NCI-H2107 treated with DMSO at 0.1 percent for 48 hours (cell line): Measurements from ENCODE around the gene FKBP2.
"Not testable (repeated sequence)": the region's sequence is repeated elsewhere in the genome, so short reads cannot be mapped to it uniquely, and the experiment has no call there.

Experiments
- DNase-seq: peaks from one replicate; lab custom pipeline; 2025; ENCODE audit not compliant: unreplicated experiment; lab: John Stamatoyannopoulos, UW

The FKBP2 gene

DNA sequence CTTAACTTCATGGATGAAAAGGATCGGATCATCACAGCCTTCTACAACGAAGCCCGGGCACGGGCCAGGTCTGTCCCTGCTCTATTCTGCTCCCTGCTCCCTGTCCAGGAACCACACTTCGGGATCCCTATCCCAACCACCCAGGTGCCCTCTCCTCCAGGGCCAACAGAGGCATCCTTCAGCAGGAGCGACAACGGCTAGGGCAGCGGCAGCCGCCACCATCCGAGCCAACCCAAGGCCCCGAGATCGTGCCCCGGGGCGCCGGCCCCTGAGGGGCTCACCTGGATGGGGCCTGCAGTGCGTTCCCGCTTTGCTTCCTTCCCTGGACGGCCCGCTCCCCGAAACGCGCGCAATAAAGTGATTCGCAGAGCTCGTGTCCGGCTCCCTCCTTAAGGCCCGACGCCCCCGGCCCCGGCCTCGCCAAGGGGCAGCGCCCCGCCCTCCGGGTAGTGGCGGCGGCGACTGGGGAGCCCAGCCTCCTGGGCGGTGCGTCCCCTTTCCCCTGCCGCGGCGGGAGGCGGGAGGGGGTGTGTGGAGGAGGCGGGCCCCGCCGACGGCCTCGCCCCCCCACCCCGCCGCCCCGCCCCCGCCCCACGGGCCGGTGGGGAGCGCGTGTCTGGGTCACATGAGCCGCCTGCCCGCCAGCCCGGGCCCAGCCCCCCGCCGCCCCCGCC, 6.8 kb upstream of the FKBP2 start, which contains the start of gene VEGFB:
VEGFB (plus strand) TSS at position 672 of the 674 bp plus-strand sequence. CDS start 250 bp downstream, outside the sequence.
- no peak for DNase-seq

DNA sequence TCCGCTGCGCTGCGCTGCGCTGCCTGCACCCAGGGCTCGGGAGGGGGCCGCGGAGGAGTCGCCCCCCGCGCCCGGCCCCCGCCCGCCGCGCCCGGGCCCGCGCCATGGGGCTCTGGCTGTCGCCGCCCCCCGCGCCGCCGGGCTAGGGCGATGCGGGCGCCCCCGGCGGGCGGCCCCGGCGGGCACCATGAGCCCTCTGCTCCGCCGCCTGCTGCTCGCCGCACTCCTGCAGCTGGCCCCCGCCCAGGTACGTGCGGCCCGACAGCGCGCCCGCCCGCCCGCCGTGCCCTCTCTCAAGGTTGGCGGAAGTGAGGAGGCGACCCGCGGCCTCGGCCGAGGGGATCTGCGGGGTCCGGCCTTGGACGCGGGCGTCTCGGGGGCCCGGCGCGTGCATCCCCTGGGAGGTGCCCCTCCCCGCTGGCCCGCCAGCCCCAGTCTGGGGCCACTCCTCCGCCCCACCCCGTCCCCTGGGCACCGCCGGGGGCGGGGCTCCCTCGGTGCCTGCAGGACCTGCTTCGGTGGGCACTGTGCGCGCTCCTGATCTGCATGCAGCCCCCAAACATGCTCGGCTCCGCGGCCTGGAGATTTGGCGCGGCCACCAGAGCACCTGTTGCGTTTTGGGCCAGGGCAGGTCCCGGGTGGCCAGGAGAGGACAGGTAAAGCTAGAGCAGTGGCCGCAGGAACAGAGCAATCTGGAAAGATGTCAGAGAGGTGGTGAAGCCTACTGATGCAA, 6.1 kb upstream of the FKBP2 start:
- DNase-seq, result no peak

DNA sequence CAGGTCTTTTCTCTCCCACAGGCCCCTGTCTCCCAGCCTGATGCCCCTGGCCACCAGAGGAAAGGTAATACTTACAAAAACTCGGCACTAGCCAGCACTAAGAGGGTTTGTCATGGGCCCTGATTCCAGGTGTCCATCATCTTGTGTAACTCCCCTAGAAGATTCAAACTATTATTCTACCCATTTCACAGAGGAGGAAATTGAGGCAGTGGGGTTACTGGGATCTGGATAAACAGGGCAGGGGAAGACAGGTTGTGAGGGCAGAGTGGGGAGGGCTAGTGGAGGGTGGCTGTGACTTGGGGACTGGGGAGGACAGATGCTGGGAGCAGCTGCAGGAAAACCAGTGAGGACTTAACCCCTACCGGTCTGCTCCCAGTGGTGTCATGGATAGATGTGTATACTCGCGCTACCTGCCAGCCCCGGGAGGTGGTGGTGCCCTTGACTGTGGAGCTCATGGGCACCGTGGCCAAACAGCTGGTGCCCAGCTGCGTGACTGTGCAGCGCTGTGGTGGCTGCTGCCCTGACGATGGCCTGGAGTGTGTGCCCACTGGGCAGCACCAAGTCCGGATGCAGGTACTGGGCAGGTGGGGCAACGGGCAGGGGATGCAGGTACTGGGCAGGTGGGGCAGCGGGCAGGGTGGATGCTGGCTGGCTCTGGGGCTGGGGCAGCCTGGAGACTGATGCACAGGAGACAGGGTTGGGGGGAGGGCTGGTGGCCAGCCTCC, 5.3 kb upstream of the FKBP2 start:
- DNase-seq, result no peak

DNA sequence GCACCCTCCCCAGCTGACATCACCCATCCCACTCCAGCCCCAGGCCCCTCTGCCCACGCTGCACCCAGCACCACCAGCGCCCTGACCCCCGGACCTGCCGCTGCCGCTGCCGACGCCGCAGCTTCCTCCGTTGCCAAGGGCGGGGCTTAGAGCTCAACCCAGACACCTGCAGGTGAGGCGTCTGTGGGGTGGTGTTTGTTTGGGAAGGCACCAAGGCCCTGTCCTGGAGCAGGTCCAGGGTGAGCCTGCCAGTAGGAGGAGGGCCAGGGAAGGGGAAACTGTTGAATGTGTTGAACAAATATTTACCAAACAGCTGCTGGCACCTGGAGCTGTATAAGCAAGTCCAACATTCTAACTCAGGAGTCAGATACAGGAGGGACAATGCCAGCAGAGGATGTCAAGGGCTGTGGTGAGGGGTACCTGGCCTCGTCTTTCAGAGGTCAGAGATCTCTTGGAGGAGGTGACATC, 3.4 kb upstream of the FKBP2 start:
- peak; percentile 73 for DNase-seq

DNA sequence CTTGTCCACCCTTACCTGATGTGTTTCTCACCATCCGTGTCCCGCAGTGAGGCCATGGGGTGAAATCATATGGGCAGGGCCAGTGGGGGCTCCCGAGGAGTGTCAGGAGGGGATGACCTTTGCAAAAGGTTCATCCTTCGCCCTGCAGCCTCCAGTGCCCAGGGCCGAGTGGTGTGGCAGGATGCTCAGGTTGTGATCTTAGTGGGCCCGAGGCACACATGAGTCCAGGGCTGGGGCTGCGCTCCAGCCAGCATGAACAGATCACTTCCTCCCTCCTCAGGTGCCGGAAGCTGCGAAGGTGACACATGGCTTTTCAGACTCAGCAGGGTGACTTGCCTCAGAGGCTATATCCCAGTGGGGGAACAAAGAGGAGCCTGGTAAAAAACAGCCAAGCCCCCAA, 2.8 kb upstream of the FKBP2 start:
- DNase-seq, result no peak

DNA sequence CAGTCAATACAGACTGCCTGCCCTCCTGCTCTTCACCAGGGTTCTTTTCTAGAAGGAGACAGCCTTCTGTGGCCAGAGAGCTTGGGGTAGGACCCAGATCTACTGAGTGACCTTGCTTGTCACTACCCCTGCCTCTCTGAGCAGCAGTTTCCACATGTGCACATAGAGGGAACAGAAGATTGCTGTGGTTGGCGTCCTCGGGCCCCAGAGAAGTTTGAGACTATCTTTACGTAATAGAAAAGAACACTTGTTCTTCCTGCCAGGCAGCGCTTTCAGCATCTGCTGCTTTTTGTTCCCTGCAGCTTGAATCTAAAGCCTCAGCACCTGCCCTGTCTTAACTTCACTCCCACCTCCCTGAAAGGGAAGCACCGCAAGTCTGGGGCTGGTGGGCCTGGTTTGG, 1.9 kb upstream of the FKBP2 start:
- no peak for DNase-seq

DNA sequence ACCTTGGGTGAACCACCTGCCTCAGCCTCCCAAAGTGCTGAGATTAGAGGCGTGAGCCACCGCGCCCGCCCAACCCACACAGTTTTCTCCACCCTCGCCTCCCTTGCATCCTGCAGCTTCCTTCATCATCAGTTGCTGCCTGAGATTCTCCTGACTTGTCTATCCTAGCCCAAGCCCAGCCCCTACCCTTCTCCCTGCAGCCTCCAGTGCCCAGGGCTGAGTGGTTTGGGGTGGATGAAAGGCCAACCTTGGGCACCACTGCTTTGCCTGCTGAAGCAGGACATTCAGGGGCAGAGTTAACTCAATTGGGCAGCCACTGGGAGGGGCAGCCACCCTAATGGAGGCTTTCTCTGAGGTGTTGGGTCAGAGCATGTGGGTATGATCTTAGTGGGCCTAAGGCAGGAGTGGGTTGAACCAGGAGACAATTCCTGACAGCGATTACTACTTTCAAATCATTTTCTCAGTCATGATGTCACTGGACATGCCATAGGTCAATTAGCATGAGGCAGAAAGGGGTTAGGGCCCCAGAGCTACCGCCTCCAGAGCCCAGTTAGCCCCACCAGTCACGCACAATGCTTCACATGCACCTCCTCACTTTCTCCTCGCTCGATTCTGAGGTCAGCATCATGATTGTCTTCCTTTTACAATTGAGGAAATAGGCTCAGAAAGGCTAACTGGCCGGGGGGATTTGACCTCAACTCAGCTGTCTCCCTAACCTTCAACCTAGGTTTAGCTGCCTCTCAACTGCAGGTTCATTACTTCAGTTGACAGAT, 1.0 kb upstream of the FKBP2 start:
- DNase-seq, result no peak

DNA sequence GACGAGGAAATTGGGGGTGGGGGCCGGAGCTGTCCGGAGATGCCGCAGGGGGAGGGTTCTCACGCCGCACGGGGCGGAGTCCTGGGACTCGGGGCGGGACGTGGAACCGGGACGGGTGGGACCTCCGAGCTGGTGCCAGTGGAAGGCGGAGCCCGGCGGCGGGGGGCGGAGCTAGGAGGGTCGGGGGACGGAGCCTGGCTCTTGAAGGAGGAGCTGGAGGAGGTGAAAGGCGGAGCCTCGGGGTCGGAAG, 271 bp downstream of the FKBP2 start:
- peak; percentile 91 for DNase-seq

DNA sequence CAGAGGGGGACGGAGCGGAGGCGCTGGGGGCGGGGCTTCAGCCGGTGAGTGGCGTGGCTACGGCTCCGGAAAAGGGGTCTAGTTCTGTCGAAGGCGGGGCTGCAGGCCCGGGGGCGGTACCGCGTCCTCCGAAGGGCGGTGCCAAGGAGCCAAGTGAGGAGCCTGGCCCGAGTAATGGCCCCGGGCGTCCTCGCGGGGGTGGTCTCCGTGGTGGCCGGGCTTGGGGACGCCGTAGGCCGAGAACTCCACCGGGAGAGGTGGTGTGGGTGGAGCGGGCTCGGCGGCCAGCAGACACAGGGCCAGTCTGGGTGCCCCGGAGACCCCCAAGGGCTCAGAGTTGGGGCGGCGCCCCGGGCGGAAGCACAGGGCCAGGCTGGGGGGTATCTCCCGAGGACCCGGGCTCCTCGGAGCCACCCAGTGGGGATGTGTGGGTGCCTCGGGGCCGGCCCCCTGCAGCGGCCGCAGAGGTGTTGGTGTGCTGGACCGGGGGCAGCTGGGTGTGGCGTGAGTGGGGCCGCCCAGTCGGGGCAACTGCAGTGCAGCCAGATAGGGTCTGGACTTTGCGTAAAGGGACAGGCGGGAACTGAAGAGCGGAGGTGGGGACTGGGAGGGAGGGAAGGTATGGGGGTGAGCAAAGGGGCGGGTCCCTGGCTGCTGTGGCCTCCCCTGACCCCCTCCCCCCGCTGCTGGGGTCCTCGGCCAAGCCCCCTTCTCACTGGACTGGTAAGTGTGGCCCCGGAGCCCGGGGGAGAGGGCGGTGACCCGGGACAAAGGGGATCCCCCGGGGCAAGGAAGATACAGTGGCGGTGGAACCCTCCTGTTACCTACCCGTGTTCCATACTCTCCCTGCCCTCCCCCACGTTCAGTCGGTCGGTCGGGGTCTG, 838 bp downstream of the FKBP2 start:
- DNase-seq, result no peak

DNA sequence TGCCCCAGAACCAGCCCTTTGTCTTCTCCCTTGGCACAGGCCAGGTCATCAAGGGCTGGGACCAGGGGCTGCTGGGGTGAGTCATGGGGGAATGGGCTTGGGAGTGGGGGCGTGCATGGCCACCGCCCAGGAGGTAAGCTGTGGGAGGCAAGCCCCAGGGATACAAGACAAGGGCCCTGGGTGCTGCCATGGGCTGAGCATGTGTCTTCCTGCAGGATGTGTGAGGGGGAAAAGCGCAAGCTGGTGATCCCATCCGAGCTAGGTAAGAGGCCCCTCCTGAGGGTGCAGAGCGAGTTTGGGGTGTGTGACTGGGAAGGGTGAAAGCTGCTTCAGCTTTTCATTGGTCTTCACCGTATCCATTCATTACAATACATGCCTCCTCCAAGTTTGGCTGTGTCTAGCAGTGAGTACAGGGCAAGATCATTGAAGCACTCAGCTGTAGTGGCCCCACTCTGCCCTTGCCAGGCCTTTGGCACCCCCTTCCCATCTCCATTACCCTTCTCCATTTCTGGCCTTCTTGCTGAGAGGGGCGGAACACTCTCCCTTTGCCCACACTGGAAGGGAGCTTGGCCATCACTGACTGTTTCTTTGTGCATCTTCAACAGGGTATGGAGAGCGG, 2.5 kb downstream of the FKBP2 start:
- DNase-seq, result no peak

DNA sequence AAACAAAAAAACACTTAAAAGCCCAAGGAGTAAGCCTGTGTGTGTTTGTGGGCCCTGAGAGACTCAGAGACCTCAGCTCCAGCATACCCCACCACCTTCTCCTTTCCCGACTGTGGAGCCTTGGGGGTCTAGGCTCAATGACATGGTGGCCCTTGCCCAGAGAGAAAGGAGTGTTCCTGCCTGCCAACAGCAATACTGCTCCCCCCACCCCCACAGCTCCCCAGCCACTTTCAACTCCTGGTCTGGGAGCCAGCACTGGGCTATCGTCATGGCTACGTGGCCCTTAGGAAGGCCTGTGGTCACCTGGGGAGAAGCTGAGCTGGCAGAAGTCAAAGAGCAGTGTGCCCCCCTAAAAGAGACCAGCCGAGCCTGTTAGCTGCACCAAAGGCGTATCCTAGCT, 3.2 kb downstream of the FKBP2 start:
- DNase-seq, result no peak

DNA sequence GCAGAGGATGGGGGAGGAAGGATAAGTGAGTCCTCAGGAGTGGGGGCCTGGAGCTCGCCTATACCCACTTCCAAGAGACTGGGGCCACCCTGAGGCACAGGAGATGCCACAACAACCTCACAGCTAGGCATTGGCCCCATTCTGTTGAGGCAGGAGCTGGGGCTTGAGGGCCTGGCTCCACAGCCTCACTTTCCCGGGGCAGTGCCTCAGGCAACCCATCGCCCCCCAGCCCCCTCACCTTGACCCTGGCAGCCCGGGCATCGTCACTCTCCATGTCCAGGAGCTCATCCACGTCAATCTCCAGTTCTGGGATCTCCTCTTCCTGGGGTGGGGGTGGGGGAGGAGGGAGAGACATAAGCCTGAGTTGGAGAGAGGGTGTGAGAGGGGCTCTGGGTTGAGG, 4.1 kb downstream of the FKBP2 start:
- DNase-seq, result no peak

DNA sequence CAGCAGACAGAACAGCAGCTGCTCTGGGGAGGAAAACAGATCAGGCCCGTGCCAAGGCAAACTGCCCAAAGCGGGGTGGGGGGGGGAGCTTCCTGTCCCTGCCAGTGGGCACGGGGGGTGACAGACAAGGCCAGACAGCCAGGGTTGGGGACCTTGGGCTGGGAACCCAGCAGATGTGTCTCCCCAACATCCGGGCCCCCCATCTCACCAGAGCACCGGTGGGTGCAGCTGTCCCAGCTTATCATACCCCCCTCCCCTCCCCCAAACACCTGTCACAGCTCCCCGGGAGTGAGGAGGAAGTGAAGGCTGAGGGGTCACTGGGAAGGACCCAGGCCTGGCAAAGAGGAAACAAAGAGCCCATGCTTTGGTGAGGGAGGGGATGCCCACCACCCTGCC, 4.5 kb downstream of the FKBP2 start:
- DNase-seq, result no peak

DNA sequence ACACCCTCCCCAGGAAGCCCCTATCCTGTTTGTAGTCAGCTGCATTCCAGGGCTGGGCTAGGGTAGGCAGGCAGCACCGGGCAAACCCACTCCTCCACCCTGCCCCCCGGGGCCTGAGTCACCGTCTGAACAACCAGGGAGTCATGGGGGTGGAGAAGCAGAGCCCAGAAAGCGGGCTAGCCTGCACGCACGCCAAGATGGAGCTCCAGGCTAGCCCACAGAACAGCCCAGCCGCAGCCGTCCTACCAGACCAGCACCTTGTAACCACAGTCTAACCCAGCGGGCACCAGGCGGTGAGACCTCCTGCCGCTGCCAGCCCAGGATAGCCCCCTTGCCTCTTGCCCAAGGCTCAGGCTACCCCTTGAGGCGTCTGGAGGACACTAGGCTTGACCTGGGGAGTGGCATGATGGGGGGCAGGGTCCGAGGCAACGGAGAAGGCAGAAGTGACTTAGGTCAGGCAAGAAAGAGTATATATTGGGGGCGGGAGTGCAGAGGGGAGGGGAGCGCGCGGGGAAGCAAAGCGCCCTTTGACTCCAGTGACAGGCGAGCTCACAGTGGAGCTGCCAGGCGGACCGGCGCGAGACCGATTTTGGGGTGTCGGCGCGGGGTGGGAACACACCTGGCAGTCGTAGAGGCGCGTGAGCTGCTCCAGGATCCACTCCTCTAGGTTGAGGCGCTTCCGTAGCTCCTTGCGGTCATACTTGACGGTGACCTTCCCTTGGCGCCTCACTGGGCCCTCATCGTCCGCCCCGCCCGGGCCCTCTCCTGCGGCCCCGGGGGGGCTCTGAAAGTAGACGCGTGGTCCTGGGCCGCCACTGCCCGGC, 5.1 kb downstream of the FKBP2 start:
- peak; percentile 18 for DNase-seq

DNA sequence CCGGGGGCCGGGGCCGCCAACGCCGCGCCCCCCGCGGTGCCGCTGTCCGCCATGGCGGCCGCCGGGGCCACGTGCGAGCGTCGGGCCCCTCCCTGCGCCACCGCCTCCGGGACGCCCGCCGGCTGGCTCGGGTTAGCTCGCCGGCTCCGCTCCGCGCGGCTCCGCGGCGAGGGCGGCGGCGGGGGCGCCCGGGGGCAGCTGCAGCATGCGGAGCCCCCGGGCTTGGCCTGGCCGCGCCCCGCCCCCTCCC, 5.7 kb downstream of the FKBP2 start:
- DNase-seq, result not testable (repeated sequence)

DNA sequence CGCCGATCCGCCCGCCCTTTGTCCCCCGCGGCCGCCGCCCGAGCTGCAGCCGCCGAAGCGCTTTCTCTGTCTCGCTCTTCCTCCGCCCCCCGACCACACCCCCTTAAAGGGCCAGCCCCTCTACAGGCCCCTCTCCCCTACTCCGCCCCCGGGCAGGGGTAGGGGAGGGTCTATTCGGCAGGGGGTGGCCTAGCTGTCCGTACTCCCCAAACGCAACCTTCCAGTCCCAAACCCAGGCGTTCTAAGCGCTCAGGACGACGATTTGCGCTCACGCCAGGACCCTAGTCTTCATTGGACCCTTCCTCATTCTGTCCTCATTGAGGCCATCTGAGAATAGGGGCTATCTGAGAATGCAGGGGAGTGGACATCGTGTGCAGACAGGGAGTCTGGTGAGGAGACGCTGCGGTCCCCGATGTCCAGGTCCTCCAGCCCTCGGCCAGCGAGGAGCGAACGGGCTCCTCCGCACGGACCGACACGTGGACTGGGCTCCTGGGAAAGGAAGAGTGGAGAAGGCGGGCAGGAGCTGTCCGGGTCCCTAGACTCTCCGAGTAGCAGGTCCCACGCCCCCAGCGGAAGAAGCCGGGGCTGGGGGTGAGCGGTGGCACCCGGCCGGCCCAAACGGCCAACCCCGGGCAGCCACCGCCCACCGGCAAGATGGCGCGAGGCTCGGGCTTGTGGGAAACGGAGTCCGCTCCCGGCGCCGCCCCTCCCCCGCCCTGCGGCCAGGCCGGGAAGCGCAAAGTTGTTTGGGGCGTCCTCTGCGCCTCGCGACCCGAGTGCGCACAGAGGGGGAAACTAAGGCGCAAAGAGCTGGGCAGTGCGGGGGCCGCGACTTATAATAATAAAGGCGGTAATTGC, 6.2 kb downstream of the FKBP2 start, which contains the start of gene PPP1R14B:
PPP1R14B (minus strand) TSS at position 73 of the 858 bp plus-strand sequence. CDS start 270 bp downstream, outside the sequence.
- DNase-seq, result peak; percentile 50

DNA sequence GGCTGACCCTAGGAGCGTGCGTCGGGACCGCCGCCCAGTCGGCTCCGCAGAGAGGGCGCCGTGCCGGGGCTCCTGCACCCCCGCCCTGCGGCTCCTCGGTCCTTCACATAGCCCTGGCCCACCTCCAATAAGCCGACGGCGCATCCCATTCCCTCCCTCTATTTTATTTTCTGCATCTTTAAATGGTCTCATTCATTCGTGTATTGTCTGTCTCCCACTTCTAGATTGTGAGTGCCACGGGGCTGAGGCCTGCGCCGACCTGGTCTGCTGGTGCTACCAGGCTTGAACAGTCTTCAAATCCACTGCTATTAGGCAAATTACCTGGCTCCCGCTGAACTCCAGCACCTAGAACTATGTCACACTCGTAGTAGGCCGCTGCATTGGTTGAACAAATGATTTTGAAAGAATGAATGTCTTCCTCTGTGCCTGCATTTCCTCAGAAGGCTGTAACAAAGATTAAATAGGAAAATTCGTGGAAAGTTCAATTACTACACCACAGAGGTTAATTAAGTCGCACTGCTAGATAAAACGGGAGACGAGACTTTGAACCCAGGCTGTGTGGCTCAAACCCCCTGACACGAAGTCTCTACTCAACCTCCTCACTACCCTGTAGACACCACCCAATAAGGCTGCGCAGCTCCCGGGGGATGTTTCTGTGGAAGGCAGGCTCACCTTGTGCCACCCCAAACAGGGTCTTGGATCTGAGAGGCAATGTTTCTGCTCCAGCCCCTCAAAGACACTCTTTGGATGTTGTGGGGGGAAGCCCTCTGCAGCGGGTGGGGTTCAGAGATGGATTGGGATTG, 7.0 kb downstream of the FKBP2 start:
- no peak for DNase-seq

DNA sequence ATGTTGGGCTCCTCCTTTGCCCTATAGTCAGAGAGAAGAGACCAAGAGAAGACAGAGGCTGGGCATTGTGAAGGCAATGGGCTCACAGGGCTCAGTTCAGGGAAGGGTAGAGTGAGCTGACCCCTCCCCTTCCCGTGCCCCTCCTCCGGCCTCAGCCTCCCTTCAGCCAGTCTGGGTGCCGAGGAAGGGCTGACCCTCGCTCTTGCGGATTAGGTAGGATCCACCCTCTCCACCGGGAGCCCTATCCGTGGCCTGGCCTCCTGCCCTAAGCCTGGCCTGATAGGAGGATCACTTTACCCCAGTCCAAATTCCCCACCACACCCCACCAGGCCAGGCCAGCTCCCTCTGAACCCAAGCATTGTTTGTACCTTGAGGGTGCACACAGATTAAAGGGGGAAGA, 7.7 kb downstream of the FKBP2 start:
- no peak for DNase-seq
